Measurements from ENCODE around the gene DSPP.
"Not testable (repeated sequence)": the region's sequence is repeated elsewhere in the genome, so short reads cannot be mapped to it uniquely, and the experiment has no call there.

DSPP gene

DNA sequence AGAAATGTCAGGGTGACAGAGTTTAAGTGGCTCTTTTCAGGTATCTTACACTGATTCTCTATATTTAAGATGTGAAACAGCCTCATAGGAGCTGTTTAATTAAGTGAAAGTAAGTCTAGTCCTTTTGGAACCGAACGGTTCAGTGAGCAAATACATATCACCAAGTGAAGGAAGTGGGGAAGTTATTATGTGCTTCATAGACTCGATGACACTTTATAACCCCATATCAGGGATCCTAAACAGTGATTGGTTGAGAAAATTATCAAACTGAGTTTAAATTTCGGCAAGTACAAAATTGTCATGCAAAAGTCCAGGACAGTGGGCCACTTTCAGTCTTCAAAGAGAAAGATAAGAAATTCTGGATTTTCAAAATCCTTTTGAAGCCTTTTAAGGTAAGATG is at the start of gene DSPP:
DSPP (plus strand) TSS at position 301 of the 400 bp plus-strand sequence. CDS start 2,380 bp downstream, outside the sequence.
- no peak for DNase-seq (ENCODE audit: low read depth)

- peak; percentile 1 for DNase-seq (ENCODE audit: low read depth)
These were observed 49.1 kb upstream of the DSPP start for GRCh38 chr4:87559090-87559837.

DNA sequence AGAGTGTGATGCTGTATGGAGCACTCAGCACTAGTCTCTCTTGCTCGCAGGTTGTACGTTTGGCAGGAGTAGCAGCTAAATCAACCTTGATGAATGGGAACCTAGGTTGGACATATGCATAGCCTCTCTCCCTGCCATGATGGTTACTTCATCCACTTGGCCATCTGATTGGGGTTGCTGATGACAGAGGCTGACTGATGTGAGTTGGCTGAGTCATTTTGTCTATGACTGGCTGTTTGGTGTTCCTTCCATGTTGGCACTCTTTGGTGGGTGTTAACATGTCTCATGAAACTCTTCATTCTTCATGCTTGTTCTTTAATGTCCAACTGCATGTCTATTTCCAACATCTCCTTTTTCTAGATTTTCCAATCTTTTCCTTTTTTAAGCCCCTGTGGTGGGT is 47.5 kb upstream of the DSPP start:
- no peak for DNase-seq (ENCODE audit: low read depth)

- no peak for DNase-seq (ENCODE audit: low read depth)
These were observed 42.6 kb upstream of the DSPP start for GRCh38 chr4:87565746-87566145.

- no peak for DNase-seq (ENCODE audit: low read depth)
These were observed 42.1 kb upstream of the DSPP start for GRCh38 chr4:87566276-87566675.

DNA sequence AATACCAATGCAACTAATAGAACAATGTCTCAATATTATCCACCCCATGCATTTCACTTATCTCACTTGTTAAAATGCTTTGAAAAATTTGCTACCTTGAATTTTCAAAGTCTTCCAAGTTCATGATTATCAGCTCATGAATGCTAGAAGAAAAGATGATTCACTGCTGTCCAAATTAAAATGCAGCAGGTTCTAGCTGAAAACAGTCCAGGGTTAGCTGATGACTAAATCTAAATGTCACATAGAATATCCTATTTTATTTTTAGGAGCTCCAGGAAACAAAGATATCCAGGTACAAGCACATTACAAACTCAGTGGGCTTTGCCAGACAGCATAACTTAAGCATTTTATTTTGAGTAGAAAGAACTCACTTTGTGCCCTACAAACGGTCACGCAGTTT is 41.1 kb upstream of the DSPP start:
- no peak for DNase-seq (ENCODE audit: low read depth)

GRCh38 chr4:87570290-87570805 is 38.0 kb upstream of the DSPP start:
- no peak for DNase-seq (ENCODE audit: low read depth)

DNA sequence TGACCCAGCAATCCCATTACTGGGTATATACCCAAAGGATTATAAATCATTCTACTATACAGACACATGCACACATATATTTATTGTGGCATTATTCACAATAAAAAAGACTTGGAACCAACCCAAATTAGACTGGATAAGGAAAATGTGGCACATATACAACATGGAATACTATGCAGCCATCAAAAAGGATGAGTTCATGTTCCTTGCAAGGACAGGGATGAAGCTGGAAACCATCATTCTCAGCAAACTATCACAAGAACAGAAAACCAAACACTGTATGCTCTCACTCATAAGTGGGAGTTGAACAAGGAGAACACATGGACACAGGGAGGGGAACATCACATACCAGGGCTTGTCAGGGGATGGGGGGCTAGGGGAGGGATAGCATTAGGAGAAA is 34.0 kb upstream of the DSPP start:
- DNase-seq (ENCODE audit: low read depth) = not testable (repeated sequence)

GRCh38 chr4:87574996-87575395 is 33.3 kb upstream of the DSPP start:
- no peak for DNase-seq (ENCODE audit: low read depth)

DNA sequence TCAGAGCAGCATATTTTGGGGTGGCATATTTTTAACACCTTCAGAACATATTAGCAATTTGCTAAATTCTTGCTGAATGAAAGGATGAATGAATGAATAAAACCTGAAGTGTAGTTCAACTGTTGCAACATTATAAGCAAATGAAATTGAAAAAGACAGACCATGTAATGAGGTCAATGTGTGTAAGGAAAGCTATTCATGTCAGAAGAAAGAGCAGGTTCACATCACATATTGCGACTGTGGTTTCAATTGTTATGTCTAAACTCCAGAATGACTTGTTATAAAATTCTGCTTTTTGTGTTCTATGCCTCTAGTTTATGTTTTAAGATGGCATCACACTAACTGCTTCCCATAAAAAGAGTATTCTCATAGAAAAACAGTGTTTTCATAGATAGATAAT is 32.9 kb upstream of the DSPP start:
- no peak for DNase-seq (ENCODE audit: low read depth)

- no peak for DNase-seq (ENCODE audit: low read depth)
These were observed 32.3 kb upstream of the DSPP start for GRCh38 chr4:87575983-87576382.

DNA sequence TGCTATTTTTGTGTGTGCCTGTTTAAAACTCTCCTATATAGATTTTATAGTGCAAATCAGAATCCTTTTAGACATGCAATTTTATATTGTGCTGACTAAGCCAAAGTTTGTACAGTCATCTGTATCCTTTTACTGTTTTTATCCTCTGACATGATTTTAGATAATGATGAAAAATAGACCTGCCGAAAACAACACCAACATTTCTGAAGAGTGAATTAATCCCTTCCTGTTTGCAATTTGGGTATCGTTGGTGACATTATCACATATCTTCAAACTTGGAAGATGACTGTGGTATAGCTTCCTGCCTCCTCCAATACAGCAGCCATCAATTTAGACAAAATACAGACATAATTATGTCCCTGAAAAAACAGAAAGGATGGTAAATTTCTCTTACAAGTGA is 28.9 kb upstream of the DSPP start:
- no peak for DNase-seq (ENCODE audit: low read depth)

GRCh38 chr4:87580057-87580456 is 28.3 kb upstream of the DSPP start:
- no peak for DNase-seq (ENCODE audit: low read depth)

GRCh38 chr4:87584222-87584908 is 24.0 kb upstream of the DSPP start:
- no peak for DNase-seq (ENCODE audit: low read depth)

DNA sequence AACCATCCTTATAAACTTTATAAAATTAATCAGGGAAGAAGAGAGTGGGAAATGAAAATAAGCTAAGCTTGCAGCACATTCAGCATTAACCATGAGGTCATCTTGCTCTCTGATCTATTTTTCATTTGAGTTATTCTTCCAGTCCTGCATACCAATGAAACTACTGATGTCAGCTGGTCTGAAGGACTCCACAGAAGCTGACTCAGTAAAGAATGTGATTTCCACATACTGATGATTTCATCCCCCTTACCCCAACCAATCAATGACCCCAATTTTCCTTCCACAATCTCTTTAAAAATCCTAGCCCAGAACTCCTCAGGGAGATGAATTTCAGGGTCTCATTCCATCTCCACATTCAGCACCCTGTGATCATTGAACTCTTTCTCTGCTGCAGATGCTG is 18.8 kb upstream of the DSPP start:
- DNase-seq (ENCODE audit: low read depth) = no peak

DNA sequence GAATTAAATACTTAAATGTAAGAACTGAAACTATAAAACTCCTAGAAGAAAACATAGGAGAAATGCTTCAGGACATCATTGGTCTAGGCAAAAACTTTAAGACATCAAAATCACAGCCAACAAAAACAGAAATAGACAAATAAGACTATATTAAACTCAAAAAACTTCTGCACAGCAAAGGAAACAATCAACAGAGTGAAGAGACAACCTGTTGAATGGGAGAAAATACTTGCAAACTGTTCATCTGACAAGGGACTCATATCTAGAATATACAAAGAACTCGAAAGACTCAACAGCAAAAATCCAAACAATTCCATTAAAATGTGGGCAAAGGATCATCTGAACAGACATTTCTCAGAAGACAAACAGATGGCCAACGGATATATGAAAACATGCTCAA is 16.2 kb upstream of the DSPP start:
- DNase-seq (ENCODE audit: low read depth) = no peak

DNA sequence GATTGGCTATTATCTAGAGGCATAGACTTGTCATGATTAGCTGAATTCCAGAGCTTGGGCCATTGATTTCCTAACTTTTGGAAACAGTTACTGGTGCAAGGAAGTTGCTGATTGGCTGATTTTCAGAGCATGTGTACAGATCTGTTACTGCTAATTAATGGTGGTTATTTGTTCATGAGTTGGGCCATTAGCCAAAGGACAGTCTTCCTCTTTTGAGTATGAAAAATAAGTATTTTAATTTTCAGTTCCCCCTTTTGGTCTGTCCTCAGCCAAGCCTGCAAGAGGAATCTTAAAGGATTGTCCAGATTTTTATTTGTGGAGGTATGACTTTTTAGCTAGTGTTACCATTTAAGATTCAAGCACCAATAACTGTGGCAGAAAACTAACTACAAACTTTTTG is 7.0 kb upstream of the DSPP start:
- no peak for DNase-seq (ENCODE audit: low read depth)

DNA sequence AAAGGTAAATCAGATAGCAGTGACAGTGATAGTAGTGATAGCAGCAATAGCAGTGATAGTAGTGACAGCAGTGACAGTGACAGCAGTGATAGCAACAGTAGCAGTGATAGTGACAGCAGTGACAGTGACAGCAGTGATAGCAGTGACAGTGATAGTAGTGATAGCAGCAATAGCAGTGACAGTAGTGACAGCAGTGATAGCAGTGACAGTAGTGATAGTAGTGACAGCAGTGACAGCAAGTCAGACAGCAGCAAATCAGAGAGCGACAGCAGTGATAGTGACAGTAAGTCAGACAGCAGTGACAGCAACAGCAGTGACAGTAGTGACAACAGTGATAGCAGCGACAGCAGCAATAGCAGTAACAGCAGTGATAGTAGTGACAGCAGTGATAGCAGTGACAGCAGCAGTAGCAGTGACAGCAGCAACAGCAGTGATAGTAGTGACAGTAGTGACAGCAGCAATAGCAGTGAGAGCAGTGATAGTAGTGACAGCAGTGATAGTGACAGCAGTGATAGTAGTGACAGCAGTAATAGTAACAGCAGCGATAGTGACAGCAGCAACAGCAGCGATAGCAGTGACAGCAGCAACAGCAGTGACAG is 6.1 kb downstream of the DSPP start:
- no peak for DNase-seq (ENCODE audit: low read depth)

DNA sequence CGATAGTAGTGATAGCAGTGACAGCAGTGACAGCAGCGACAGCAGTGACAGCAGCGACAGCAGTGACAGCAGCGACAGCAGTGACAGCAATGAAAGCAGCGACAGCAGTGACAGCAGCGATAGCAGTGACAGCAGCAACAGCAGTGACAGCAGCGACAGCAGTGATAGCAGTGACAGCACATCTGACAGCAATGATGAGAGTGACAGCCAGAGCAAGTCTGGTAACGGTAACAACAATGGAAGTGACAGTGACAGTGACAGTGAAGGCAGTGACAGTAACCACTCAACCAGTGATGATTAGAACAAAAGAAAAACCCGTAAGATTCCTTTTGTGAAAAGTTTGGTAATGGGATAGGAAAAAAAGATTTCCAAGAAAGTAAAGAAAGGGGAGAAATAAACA is 7.9 kb downstream of the DSPP start:
- no peak for DNase-seq (ENCODE audit: low read depth)

DNA sequence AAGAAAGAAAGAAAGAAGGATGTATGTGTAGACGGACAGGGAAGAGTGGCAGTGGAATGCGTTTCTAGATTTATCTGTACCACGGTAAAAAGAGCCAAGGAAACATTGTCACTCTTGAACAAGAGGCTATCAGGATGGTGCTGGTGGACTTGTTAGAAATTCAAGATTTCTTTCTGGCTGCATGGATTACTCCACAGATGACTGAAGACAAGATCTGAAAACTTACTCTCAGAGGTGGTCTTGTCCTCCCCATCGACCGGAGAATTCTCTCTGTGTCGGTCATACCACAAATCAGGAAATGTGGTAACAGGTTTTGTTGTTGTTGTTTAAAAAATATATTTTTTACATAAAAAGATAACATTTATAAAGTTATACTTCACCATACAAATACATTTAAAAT is 11.8 kb downstream of the DSPP start:
- DNase-seq (ENCODE audit: low read depth) = no peak

DNA sequence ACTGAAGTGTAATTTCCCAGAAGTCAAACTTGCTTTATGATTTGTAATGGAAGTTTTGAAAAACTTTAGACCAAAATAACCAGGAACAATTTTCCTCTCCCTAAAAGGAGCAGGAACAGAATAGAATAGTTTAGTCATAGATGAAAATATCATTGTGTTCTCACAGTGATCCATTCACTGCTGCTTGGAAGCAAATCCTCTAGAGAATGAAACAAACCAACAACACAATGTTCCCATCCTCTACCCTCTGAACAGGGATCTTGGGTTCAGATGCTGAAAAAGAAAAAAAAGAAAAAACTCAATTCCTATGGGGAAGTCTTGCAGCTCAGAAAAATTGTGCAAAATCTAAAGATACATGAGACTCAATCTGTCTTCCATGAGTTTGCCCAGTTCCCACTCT is 12.2 kb downstream of the DSPP start:
- no peak for DNase-seq (ENCODE audit: low read depth)

DNA sequence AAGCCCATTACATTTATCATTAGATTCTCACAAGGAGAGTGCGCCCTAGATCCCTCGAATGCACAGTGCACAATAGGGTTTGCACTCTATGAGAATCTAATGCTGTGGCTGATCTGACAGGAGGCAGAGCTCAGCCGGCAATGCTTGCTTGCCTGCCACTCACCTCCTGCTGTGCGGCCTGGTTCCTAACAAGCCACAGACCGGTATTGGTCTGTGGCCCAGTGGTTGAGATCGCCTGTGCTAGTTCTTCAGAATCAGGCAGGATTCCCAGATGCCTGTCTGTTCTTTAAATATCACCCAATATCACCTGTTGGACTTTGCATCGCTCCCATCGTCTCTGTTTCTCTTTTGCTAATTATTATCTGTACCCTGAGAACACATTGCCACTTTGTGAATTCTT is 14.0 kb downstream of the DSPP start:
- no peak for DNase-seq (ENCODE audit: low read depth)

GRCh38 chr4:87624698-87625097 is 16.4 kb downstream of the DSPP start:
- DNase-seq (ENCODE audit: low read depth) = no peak

Measured in stimulated activated CD8-positive, alpha-beta memory T cell treated with anti-CD3 and anti-CD28 coated beads, Interleukin-7, amount 100 ng/mL, for 24 hours (primary cell).